Suprapubic skin (tissue), 4 donors: ENCODE data around the gene WSB1. TPM values are rescaled to one million over a fixed set of nuclear protein-coding genes. Genes with fewer than 3 reads are reported as not detected.

Source experiments
- DNase-seq, 2 donors: peaks; one replicate each; pipeline ENCODE4 v3.0.0-alpha.2; 2019; ENCODE audit warnings: low spot score in 2 of 2
- H3K27ac ChIP-seq: fragments of 200-600 bp; sonication (generic); one replicate; pipeline ENCODE4 v1.5.1; 2019
- H3K27me3 ChIP-seq: fragments of 200-600 bp; sonication (generic); one replicate; pipeline ENCODE4 v1.5.1; 2019
- H3K36me3 ChIP-seq: fragments of 200-600 bp; sonication (generic); one replicate; pipeline ENCODE4 v1.5.1; 2019
- H3K4me1 ChIP-seq: fragments of 200-600 bp; sonication (generic); one replicate; pipeline ENCODE4 v1.5.1; 2019
- H3K4me3 ChIP-seq: fragments of 200-600 bp; sonication (generic); one replicate; pipeline ENCODE4 v1.5.1; 2019; ENCODE audit warnings: mild to moderate bottlenecking
- H3K9me3 ChIP-seq: fragments of 200-600 bp; sonication (generic); one replicate; pipeline ENCODE4 v1.5.1; 2019
- EP300 ChIP-seq: sonication (generic); formaldehyde crosslinking; IDR thresholded peaks from one replicate; pipeline ENCODE4 v1.6.1; 2017; ENCODE audit warnings: antibody characterized with exemption
- POLR2A ChIP-seq, 2 donors: fragments of 450-650 bp; IDR thresholded peaks; one replicate each; pipeline ENCODE4 v1.6.1; 2017; ENCODE audit warnings: antibody characterized with exemption in 2 of 2, mild to moderate bottlenecking in 2 of 2, moderate library complexity in 2 of 2
- POLR2AphosphoS5 ChIP-seq, 3 donors: sonication (generic); formaldehyde crosslinking; IDR thresholded peaks; one replicate each; pipeline ENCODE4 v1.6.1; 2017; ENCODE audit warnings: antibody characterized with exemption in 3 of 3
- WGBS: methylation state at CpG from one replicate; pipeline ENCODE4 v1.1.5; 2018; 5-methylcytosine and 5-hydroxymethylcytosine counted together
- total RNA-seq, 4 donors: library from RNA; depleted of rRNA; stranded (reverse); fragments of >200 nt; gene quantifications; one replicate each; pipeline ENCODE4 v1.1.0, GENCODE V29; 2016
- TF ChIP-seq, protein P1 (sequence below), 2 donors: fragments of 200-600 bp in 1 of 2; fragments of 450-650 bp in 1 of 2; sonication (generic) in 1 of 2; IDR thresholded peaks; one replicate each; pipeline ENCODE4 v1.5.1; 2016 to 2019; ENCODE audit warnings: antibody characterized with exemption in 2 of 2, mild to moderate bottlenecking in 1 of 2, moderate library complexity in 1 of 2

The WSB1 gene
- total RNA-seq, 4 donors from 2014 or later: 38.5 to 206 (median 57.2) TPM

DNA sequence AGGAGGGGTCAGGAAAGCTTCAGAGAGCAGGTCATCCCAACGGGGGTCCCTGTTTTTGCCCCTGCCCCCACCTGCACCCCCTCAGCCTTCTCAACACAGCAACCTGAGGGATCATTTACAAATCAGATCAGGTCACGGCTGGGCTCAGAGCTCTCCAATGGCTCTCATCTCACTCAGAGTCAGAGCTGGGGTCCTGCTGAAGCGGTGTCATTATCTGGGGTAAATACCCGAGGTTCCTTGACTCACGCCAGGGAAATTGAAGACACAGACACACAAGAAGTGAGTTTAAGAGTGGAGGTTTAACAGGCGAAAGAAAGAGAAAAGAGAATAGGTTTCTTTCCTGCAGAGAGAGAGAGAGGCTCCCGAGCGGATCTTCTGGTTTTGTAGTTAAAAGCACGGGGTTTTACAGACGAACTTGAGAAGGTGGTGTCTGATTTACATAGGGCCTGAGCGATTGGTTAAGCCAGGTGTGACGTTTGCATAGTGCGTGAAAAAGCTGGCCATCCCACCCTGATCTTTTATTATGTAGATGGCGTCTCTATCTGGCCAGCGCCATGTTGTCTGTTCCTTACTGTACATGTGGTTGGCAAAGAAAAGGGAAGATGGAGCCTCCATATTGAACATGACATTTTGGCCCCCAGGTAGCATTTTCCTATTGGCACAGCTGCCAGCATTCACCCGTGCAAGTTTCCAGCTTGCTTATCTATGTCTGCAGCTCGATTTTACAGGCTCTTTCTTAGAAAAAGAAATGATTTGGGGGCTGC is 51.4 kb downstream of the WSB1 start:
- no peaks in the 10 kb centered on the region for H3K9me3 ChIP-seq
- WGBS: 50% methylated on average over 17 of the region's 17 CpGs
- H3K4me1 ChIP-seq: peaks cover 30% of the 10 kb centered on the region
- H3K36me3 ChIP-seq: no peaks in the 10 kb centered on the region
- no peak overlapping the region for H3K4me3 ChIP-seq
- H3K27me3 ChIP-seq: no peaks in the 10 kb centered on the region
- TF ChIP-seq EP300: no peak
- TF ChIP-seq POLR2AphosphoS5 (IDR thresholded peaks at IDR 0.05): no peak
- TF ChIP-seq POLR2A (IDR thresholded peaks at IDR 0.05): no peak
- TF ChIP-seq, protein P1, sequence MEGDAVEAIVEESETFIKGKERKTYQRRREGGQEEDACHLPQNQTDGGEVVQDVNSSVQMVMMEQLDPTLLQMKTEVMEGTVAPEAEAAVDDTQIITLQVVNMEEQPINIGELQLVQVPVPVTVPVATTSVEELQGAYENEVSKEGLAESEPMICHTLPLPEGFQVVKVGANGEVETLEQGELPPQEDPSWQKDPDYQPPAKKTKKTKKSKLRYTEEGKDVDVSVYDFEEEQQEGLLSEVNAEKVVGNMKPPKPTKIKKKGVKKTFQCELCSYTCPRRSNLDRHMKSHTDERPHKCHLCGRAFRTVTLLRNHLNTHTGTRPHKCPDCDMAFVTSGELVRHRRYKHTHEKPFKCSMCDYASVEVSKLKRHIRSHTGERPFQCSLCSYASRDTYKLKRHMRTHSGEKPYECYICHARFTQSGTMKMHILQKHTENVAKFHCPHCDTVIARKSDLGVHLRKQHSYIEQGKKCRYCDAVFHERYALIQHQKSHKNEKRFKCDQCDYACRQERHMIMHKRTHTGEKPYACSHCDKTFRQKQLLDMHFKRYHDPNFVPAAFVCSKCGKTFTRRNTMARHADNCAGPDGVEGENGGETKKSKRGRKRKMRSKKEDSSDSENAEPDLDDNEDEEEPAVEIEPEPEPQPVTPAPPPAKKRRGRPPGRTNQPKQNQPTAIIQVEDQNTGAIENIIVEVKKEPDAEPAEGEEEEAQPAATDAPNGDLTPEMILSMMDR (IDR thresholded peaks at IDR 0.05): no peak
- no peak overlapping the region for H3K27ac ChIP-seq
- no peak for DNase-seq

DNA sequence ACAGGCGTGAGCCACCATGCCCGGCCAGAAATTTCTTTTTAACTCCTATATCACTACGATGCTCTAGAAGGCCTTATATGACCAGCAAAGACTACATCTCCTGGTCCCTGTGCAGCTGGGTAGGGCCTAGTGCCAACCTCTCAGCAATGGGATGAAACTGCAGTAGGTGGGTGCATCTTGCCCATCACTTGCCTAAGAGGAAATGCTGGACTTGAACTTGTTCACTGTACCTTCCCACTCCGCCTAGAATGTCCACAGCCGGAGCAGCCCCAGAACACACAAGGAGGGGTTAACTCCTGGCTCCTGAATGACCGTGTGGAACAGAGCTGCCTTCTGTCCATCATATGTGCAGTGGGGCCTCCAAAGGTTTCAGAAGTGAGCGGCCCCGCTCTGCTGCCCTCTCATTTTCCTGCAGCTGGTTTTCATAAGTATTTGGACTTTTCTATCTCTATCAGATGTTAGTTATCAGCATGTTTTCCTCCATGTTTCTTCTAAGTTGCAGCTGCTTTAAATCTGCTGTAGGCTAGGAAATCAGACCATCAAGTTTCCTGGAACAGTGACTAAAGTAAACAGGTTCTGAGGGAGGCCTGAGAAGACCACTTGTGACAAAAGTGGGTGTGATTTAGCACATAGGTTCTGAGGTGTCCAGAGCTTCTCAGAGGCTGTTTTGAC is 52.5 kb downstream of the WSB1 start:
- no peak for DNase-seq
- 85% methylated on average over 8 of the region's 8 CpGs for WGBS
- Histone ChIP-seq H3K27ac (no peak overlapping the region), H3K9me3 (no peaks in the 10 kb centered on the region), H3K36me3 (no peaks in the 10 kb centered on the region), H3K4me1 (peaks cover 22% of the 10 kb centered on the region), H3K4me3 (no peak overlapping the region), H3K27me3 (no peaks in the 10 kb centered on the region)
- TF ChIP-seq EP300: no peak
- TF ChIP-seq POLR2AphosphoS5 (IDR thresholded peaks at IDR 0.05): no peak
- TF ChIP-seq, protein P1 (IDR thresholded peaks at IDR 0.05): no peak
- TF ChIP-seq POLR2A (IDR thresholded peaks at IDR 0.05): no peak

DNA sequence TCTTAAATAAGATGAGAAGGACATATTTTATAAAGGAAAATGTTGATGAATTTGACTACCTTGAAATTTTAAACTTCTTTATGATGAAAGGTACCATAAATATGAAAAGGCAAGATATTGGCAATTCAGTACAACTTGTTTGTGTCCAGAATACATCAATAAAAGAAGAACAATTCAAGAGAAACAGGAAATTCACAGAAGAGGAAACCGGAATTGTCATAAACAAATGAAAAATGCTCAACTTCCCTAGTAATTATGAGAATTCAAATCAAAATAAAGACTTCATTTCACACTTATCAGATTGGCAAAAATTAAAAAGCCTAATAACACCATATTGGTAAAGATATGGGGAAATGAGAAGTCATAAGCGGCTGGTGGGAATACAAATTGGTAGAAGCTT is 54.3 kb downstream of the WSB1 start:
- no peaks in the 10 kb centered on the region for H3K9me3 ChIP-seq
- no peak for DNase-seq
- no peak overlapping the region for H3K27ac ChIP-seq
- no peak for TF ChIP-seq POLR2A (IDR thresholded peaks at IDR 0.05)
- no peak for TF ChIP-seq EP300
- TF ChIP-seq, protein P1 (IDR thresholded peaks at IDR 0.05): no peak
- no peak for TF ChIP-seq POLR2AphosphoS5 (IDR thresholded peaks at IDR 0.05)
- H3K36me3 ChIP-seq: no peaks in the 10 kb centered on the region
- WGBS: 70% methylated on average over 2 of the region's 2 CpGs
- H3K4me3 ChIP-seq: no peak overlapping the region
- H3K27me3 ChIP-seq: no peaks in the 10 kb centered on the region
- peaks cover 26% of the 10 kb centered on the region for H3K4me1 ChIP-seq

DNA sequence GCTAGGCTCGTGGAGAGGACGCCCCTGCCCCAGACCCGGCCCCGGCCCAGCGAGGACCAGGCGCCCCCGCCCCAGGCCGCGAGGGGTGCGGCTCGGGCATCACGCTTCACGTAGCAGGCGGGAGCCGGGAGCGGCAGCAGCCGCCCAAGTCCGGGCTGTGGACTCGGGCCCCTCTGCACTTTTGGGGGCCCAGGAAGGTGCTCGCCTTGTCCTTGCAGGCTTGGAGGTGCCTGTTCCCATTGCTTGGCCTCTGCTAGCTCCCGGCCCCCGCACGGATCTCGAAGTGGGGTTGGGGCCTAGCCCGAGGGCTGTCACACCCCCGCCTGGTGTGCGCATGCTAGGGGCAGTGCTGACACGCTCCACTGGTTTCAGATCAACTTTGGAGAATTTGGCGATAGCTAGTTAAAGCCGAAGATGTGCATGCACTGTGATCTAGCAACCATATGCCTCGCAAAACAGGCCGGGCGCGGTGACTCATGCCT is 55.7 kb downstream of the WSB1 start:
- Histone ChIP-seq H3K36me3 (no peaks in the 10 kb centered on the region), H3K4me1 (peaks cover 30% of the 10 kb centered on the region), H3K27me3 (no peaks in the 10 kb centered on the region), H3K9me3 (no peaks in the 10 kb centered on the region), H3K27ac (peak overlapping the region; percentile 76), H3K4me3 (peak overlapping the region; percentile 52)
- TF ChIP-seq POLR2A (IDR thresholded peaks at IDR 0.05) (no peak), POLR2AphosphoS5 (IDR thresholded peaks at IDR 0.05) (no peak), EP300 (no peak)
- TF ChIP-seq, protein P1 (IDR thresholded peaks at IDR 0.05): no peak
- 46% methylated on average over 10 of the region's 34 CpGs for WGBS
- DNase-seq: no peak

DNA sequence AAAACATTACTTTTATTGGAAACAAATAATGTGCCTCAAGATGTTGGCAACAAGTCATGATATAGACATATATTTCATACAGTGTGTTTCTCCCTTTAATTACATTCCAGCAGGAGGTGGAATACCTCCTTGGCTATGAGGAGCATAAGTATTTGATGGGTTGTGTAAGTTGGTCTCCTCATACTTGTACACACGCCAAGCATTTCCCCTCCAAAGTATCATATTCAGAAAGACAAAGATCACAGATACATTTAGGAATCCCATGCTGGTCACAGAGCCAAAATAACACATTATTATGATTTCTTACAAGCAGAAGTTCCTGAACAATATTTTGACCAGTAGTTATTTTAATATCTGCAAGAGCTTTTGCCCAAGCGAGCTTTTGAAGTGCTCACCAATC is 57.8 kb downstream of the WSB1 start:
- H3K27ac ChIP-seq: no peak overlapping the region
- H3K9me3 ChIP-seq: no peaks in the 10 kb centered on the region
- H3K27me3 ChIP-seq: no peaks in the 10 kb centered on the region
- DNase-seq: no peak
- peaks cover 28% of the 10 kb centered on the region for H3K4me1 ChIP-seq
- no peak overlapping the region for H3K4me3 ChIP-seq
- TF ChIP-seq EP300 (no peak), POLR2A (IDR thresholded peaks at IDR 0.05) (no peak), POLR2AphosphoS5 (IDR thresholded peaks at IDR 0.05) (no peak)
- TF ChIP-seq, protein P1 (IDR thresholded peaks at IDR 0.05): no peak
- H3K36me3 ChIP-seq: no peaks in the 10 kb centered on the region
- 72% methylated on average over 2 of the region's 2 CpGs for WGBS
